ENCODE data around the gene SERPINA10. TPM values are rescaled to one million over a fixed set of nuclear protein-coding genes. Genes with fewer than 3 reads are reported as not detected.

The SERPINA10 gene
- total and polyA plus RNA-seq, 2 of the 13 experiments (the other 11 are each of a cell fraction or from before 2014, with no cell fraction given): 20.1 to 20.2 TPM

DNA sequence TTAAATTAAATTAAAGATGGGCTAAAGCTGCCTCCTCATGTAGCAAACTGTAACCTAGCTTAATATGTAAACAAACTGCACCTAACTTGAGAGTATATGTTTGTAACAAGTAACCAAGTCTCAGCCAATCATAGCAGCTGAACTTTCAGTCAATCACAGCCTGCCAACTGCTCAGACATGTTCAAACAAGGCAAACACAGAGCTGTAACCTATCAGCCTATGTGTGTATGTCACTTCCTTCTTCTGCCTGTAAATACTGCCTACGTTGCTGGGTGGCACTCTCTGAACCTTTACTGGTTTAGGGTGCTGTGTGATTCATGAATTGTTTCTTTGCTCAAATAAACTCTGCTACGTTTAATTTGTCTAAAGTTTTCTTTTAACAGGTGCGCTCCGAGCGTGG is 27.2 kb upstream of the SERPINA10 start (continued):
- TF ChIP-seq ZBTB10 (CRISPR knock-in tag; IDR thresholded peaks at IDR 0.05; ENCODE audit: borderline replicate concordance) (no peak), CEBPG (CRISPR knock-in tag; IDR thresholded peaks at IDR 0.05) (no peak), ZBTB37 (CRISPR knock-in tag; IDR thresholded peaks at IDR 0.05) (no peak), ARNTL (CRISPR knock-in tag; IDR thresholded peaks at IDR 0.05) (no peak), ZNF451 (CRISPR knock-in tag; IDR thresholded peaks at IDR 0.05) (no peak), SIN3B (IDR thresholded peaks at IDR 0.05; ENCODE audit: low read length) (no peak), DDIT3 (CRISPR knock-in tag; IDR thresholded peaks at IDR 0.05) (no peak), PRDM15 (CRISPR knock-in tag; IDR thresholded peaks at IDR 0.05) (no peak), SNRNP70 (IDR thresholded peaks at IDR 0.05; ENCODE audit: low read depth, low read length) (no peak), NR2F6 (IDR thresholded peaks at IDR 0.05) (no peak), NR2F6 (CRISPR knock-in tag; IDR thresholded peaks at IDR 0.05) (peak; percentile 47), MATR3 (CRISPR knock-in tag; IDR thresholded peaks at IDR 0.05) (no peak), ZBTB14 (CRISPR knock-in tag; IDR thresholded peaks at IDR 0.05) (no peak), HOXA9 (CRISPR knock-in tag; IDR thresholded peaks at IDR 0.05; ENCODE audit: borderline replicate concordance) (no peak), MAFF (IDR thresholded peaks at IDR 0.05; ENCODE audit: low read depth, low read length) (0 out of 2 replicates have a peak, but pooled peaks have one; percentile 29), IKZF4 (CRISPR knock-in tag; IDR thresholded peaks at IDR 0.05; ENCODE audit: borderline replicate concordance, low read depth, not compliant biosample characterization) (no peak), EEA1 (CRISPR knock-in tag; IDR thresholded peaks at IDR 0.05; ENCODE audit: borderline replicate concordance) (no peak), ZNF616 (CRISPR knock-in tag; IDR thresholded peaks at IDR 0.05; ENCODE audit: low read depth) (no peak), NFYC (CRISPR knock-in tag; IDR thresholded peaks at IDR 0.05) (peak; percentile 76), NFKB2 (CRISPR knock-in tag; IDR thresholded peaks at IDR 0.05; ENCODE audit: borderline replicate concordance) (no peak), CCDC6 (CRISPR knock-in tag; IDR thresholded peaks at IDR 0.05) (0 out of 2 replicates have a peak, but pooled peaks have one; percentile 40), ZNF343 (CRISPR knock-in tag; IDR thresholded peaks at IDR 0.05) (no peak), PAF1 (CRISPR knock-in tag; IDR thresholded peaks at IDR 0.05) (no peak), ZNF331 (CRISPR knock-in tag; IDR thresholded peaks at IDR 0.05) (0 out of 2 replicates have a peak, but pooled peaks have one; percentile 17)

All from HepG2 (cell line).